Muscle of leg (tissue), 11 donors: Measurements from ENCODE around the gene PITRM1. TPM values are rescaled to one million over a fixed set of nuclear protein-coding genes. Genes with fewer than 3 reads are reported as not detected.

Source experiments
- DNase-seq: peaks from one replicate; pipeline ENCODE4 v3.0.0; 2013
- H3K27ac ChIP-seq: one replicate; pipeline ENCODE4 v1.5.1; 2013; ENCODE audit warnings: mild to moderate bottlenecking, low read length, control low read depth
- H3K27me3 ChIP-seq: one replicate; pipeline ENCODE4 v1.6.1; 2013; ENCODE audit warnings: low read length; ENCODE audit not compliant: control insufficient read depth, insufficient read depth
- H3K36me3 ChIP-seq: one replicate; pipeline ENCODE4 v1.6.1; 2013; ENCODE audit warnings: low read length; ENCODE audit not compliant: control insufficient read depth, insufficient read depth
- H3K4me1 ChIP-seq: one replicate; pipeline ENCODE4 v1.6.1; 2013; ENCODE audit warnings: low read length; ENCODE audit not compliant: control insufficient read depth, insufficient read depth
- H3K4me3 ChIP-seq: one replicate; pipeline ENCODE4 v1.5.1; 2013; ENCODE audit warnings: low read length, control low read depth
- H3K9me3 ChIP-seq: replicated peaks from 2 replicates; pipeline ENCODE4 v1.6.1; 2013; ENCODE audit warnings: low read depth, low read length; ENCODE audit not compliant: control insufficient read depth
- WGBS: methylation state at CpG from one replicate; pipeline ENCODE4 v1.1.5; 2013; ENCODE audit warnings: missing lambda C conversion rate; ENCODE audit not compliant: insufficient coverage; 5-methylcytosine and 5-hydroxymethylcytosine counted together
- polyA plus RNA-seq, 8 donors: library from polyadenylated mRNA; unstranded; fragments of 120-200 nt; gene quantifications; one replicate each; pipeline versions ENCODE4 v1.2.1 to v1.2.3, GENCODE V29; 2013; ENCODE audit warnings: inconsistent platforms in 1 of 8, low replicate concordance in 1 of 8; ENCODE audit not compliant: insufficient read length in 8 of 8, insufficient read depth in 1 of 8
- total RNA-seq: library from RNA; stranded (reverse); fragments of 120-200 nt; gene quantifications from one replicate; pipeline ENCODE4 v1.2.4, GENCODE V29; 2013

The PITRM1 gene
- total and polyA plus RNA-seq, 9 donors = 44.0 to 69.8 (median 55.2) TPM

- peak; percentile 61 for DNase-seq
- no peaks in the 10 kb centered on the region for H3K27me3 ChIP-seq
- H3K27ac ChIP-seq = peak overlapping the region; percentile 88
- H3K4me1 ChIP-seq = peaks cover 24% of the 10 kb centered on the region
- no peak overlapping the region for H3K4me3 ChIP-seq
- no peaks in the 10 kb centered on the region for H3K9me3 ChIP-seq
- 90% methylated on average over 9 of the region's 10 CpGs for WGBS
- peaks cover 54% of the 10 kb centered on the region for H3K36me3 ChIP-seq
Observed at GRCh38 chr10:3169271-3169670, 3.3 kb downstream of the PITRM1 start.

GRCh38 chr10:3167611-3168330 lies 4.8 kb downstream of the PITRM1 start:
- DNase-seq = no peak
- Histone ChIP-seq H3K36me3 (peaks cover 63% of the 10 kb centered on the region), H3K4me1 (peaks cover 22% of the 10 kb centered on the region), H3K9me3 (no peaks in the 10 kb centered on the region), H3K27ac (no peak overlapping the region), H3K4me3 (no peak overlapping the region), H3K27me3 (no peaks in the 10 kb centered on the region)
- 93% methylated on average over 13 of the region's 21 CpGs for WGBS

GRCh38 chr10:3166496-3167290 lies 5.9 kb downstream of the PITRM1 start:
- no peak for DNase-seq
- H3K9me3 ChIP-seq = no peaks in the 10 kb centered on the region
- H3K4me3 ChIP-seq = no peak overlapping the region
- no peaks in the 10 kb centered on the region for H3K27me3 ChIP-seq
- 95% methylated on average over 3 of the region's 10 CpGs for WGBS
- no peak overlapping the region for H3K27ac ChIP-seq
- H3K4me1 ChIP-seq = peaks cover 22% of the 10 kb centered on the region
- peaks cover 73% of the 10 kb centered on the region for H3K36me3 ChIP-seq

GRCh38 chr10:3165196-3165595 lies 7.4 kb downstream of the PITRM1 start:
- H3K4me3 ChIP-seq = no peak overlapping the region
- H3K4me1 ChIP-seq = peaks cover 14% of the 10 kb centered on the region
- no peak overlapping the region for H3K27ac ChIP-seq
- peaks cover 82% of the 10 kb centered on the region for H3K36me3 ChIP-seq
- no peak for DNase-seq
- no peaks in the 10 kb centered on the region for H3K27me3 ChIP-seq
- WGBS = no CpG with 5 or more reads among the region's 9 CpGs
- no peaks in the 10 kb centered on the region for H3K9me3 ChIP-seq

- peaks cover 86% of the 10 kb centered on the region for H3K36me3 ChIP-seq
- no peaks in the 10 kb centered on the region for H3K9me3 ChIP-seq
- DNase-seq = no peak
- WGBS = 93% methylated on average over 4 of the region's 9 CpGs
- H3K4me3 ChIP-seq = no peak overlapping the region
- no peak overlapping the region for H3K27ac ChIP-seq
- no peaks in the 10 kb centered on the region for H3K27me3 ChIP-seq
- peaks cover 2% of the 10 kb centered on the region for H3K4me1 ChIP-seq
Observed at GRCh38 chr10:3163879-3164278, 8.7 kb downstream of the PITRM1 start.

- DNase-seq = no peak
- H3K4me1 ChIP-seq = no peaks in the 10 kb centered on the region
- no peaks in the 10 kb centered on the region for H3K27me3 ChIP-seq
- no peak overlapping the region for H3K4me3 ChIP-seq
- no peak overlapping the region for H3K27ac ChIP-seq
- no peaks in the 10 kb centered on the region for H3K9me3 ChIP-seq
- 82% methylated on average over 9 of the region's 9 CpGs for WGBS
- H3K36me3 ChIP-seq = peaks cover 83% of the 10 kb centered on the region
Observed at GRCh38 chr10:3162533-3162932, 10.0 kb downstream of the PITRM1 start.

GRCh38 chr10:3159152-3159551 lies 13.4 kb downstream of the PITRM1 start:
- H3K36me3 ChIP-seq = peaks cover 65% of the 10 kb centered on the region
- no peak for DNase-seq
- H3K4me1 ChIP-seq = no peaks in the 10 kb centered on the region
- no peaks in the 10 kb centered on the region for H3K27me3 ChIP-seq
- H3K9me3 ChIP-seq = no peaks in the 10 kb centered on the region
- WGBS = 70% methylated on average over 2 of the region's 10 CpGs
- no peak overlapping the region for H3K4me3 ChIP-seq
- no peak overlapping the region for H3K27ac ChIP-seq

- no peaks in the 10 kb centered on the region for H3K4me1 ChIP-seq
- no peaks in the 10 kb centered on the region for H3K27me3 ChIP-seq
- no peak overlapping the region for H3K27ac ChIP-seq
- no peak for DNase-seq
- 97% methylated on average over 9 of the region's 10 CpGs for WGBS
- H3K36me3 ChIP-seq = peaks cover 71% of the 10 kb centered on the region
- no peaks in the 10 kb centered on the region for H3K9me3 ChIP-seq
- no peak overlapping the region for H3K4me3 ChIP-seq
Observed at GRCh38 chr10:3154666-3155065, 17.9 kb downstream of the PITRM1 start.

- no peak overlapping the region for H3K4me3 ChIP-seq
- DNase-seq = no peak
- peaks cover 70% of the 10 kb centered on the region for H3K36me3 ChIP-seq
- no peaks in the 10 kb centered on the region for H3K27me3 ChIP-seq
- H3K4me1 ChIP-seq = no peaks in the 10 kb centered on the region
- no peaks in the 10 kb centered on the region for H3K9me3 ChIP-seq
- no peak overlapping the region for H3K27ac ChIP-seq
- 88% methylated on average over 9 of the region's 9 CpGs for WGBS
Observed at GRCh38 chr10:3152566-3152935, 20.0 kb downstream of the PITRM1 start.

- DNase-seq = no peak
- Histone ChIP-seq H3K27me3 (no peaks in the 10 kb centered on the region), H3K27ac (no peak overlapping the region), H3K4me1 (no peaks in the 10 kb centered on the region), H3K9me3 (no peaks in the 10 kb centered on the region), H3K4me3 (no peak overlapping the region), H3K36me3 (peaks cover 72% of the 10 kb centered on the region)
- WGBS = 95% methylated on average over 12 of the region's 13 CpGs
Observed at GRCh38 chr10:3151889-3152565, 20.6 kb downstream of the PITRM1 start.
